ENCODE measurements around the gene USP25.

Gene USP25

DNA sequence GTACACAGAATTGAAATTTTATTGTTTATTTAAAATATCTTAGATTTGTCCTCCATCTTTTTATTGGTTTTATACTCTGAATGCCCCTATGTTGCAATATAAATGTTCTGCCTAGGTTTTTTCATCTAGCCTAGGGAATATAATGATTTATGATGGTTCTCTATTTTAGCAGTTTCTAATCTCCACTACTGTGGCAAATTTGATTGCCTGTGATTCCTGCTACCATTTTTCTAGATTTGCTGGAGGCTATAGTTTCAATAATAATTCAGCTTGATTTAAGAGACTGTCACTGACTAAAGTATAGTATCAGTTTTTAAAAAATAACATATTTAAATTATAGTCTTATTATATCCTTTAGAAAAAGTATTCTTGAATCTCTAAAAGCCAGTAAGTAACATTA is 90.5 kb downstream of the USP25 start:
- DNase-seq, result no peak

- no peak for DNase-seq
Measured at GRCh38 chr21:15820852-15821379, 91.1 kb downstream of the USP25 start.

GRCh38 chr21:15823486-15824150 is 93.8 kb downstream of the USP25 start:
- DNase-seq, result no peak

- DNase-seq, result no peak
Measured at GRCh38 chr21:15825700-15826099, 95.9 kb downstream of the USP25 start.

DNA sequence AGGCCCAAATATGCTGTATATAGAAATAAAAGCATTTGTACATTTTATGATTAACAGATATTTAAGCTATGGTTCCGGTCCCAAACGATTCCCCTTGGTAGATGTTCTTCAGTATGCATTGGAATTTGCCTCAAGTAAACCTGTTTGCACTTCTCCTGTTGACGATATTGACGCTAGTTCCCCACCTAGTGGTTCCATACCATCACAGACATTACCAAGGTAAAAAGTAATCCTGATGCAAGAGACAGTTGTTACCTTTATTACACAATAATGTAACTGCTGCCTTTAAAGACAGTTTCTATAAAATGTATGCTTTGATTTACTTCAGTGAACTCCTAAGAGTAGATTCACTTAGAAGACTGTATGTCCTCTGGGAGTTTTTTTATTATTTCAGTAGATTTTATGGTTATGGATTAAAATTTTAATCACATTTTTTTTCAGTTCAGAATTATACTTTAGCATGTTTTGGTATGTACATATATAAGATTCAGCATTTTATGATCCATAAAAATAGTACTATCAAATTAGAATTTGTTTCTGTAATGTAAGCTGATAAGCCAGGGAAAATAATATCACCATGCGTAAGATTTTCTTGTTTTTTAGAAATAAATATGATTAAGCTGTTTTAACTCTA is 96.5 kb downstream of the USP25 start:
- DNase-seq, result no peak

- DNase-seq, result no peak
Measured at GRCh38 chr21:15826908-15827601, 97.3 kb downstream of the USP25 start.

DNA sequence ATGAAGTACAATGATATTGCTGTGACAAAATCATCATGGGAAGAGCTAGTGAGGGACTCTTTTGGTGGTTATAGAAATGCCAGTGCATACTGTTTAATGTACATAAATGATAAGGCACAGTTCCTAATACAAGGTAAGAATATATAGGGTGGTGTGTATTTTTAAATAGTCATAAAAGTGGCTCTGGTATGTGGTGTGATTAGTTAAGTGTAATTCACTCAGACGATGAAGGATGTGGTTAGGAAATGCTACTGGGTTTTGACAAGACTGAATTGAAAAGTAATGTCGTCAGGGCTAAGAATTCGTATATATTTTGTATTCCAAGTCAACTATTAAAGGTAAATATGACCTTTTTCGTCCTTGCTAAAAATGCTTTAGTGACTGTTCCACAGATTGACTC is 101.7 kb downstream of the USP25 start:
- no peak for DNase-seq

- DNase-seq, result no peak
Measured at GRCh38 chr21:15837645-15838044, 107.9 kb downstream of the USP25 start.

DNA sequence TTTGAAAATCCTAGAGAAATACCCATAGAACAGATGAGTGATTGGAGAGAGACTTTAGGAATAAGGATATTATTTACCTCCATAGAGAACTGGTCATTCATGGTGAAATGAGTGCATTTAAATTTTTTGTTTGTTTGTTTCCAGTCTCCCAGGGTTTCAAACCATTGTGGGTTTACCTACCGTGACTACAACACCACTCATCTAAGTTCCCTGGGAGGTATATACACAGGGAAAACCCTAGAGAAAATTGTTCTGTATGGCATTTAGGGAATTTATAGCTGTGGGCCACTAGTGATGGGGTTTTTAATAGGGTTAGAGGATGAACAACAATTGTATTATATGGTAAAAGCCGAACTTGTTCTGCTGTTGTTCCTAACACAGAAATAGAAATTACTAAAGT is 109.2 kb downstream of the USP25 start:
- DNase-seq, result no peak

GRCh38 chr21:15839601-15840000 is 109.8 kb downstream of the USP25 start:
- no peak for DNase-seq

DNA sequence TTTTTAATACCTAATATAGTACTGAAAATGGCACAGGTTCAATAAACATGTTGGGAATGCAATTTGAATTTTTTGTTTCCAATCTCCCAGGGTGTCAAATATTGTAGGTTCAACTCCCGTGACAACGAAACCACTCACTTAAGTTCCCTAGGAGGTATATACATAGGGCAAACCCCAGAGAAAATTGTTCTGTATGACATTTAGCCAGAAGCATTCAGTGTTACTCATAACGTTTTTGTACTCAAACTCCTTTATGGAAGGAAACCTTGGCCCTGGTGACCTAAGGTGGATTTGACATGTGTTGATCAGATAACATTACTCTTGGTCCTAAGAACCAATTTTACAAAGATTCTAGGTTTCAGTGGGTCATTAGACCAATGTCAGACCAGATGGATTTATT is 110.6 kb downstream of the USP25 start:
- no peak for DNase-seq

DNA sequence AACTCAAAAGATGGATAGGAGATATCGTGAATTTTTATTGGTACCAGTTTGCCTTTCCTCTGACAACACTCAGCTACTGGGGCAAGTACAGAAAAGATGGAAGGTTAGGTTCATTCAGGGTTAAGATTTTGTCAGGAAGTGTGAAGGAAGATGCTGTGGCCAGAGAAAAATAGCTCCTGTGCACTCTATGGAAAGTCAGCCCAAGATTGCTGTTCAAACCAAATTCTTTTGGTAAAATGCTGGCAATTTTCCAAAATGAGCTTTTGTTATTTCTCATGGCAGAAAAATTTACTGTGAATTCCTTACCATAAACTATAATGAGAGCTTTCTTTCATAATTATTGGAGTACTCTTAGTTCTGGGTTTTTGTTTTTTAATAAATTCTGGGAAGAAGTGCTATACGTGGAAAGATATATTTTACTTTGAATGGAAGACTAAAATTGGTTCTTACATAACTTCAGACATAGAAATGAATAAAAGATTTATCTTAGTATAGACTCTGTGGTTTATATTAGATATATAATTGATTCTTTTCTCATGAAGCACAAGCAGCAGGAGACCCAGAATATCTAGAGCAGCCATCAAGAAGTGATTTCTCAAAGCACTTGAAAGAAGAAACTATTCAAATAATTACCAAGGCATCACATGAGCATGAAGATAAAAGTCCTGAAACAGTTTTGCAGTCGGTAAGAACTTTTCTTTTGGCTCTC is 112.2 kb downstream of the USP25 start:
- DNase-seq, result no peak

DNA sequence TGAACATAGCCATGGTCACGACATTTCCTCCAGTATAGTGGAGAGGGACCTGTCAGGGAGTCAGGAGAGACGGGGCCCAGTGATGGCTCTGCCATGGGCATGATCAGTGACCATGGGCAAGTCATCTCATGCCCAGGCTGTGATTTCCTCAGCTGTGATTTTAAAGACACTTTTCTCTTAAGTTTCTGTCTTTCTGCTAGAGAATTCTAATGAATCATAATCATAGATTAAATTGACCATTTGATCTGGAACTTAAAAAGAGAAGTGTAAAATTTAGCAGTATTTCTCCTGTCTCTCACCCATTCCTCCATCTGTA is 112.7 kb downstream of the USP25 start:
- DNase-seq, result no peak

GRCh38 chr21:15843766-15844165 is 114.0 kb downstream of the USP25 start:
- DNase-seq, result no peak

GRCh38 chr21:15848634-15849560 is 119.1 kb downstream of the USP25 start:
- no peak for DNase-seq

- no peak for DNase-seq
Measured at GRCh38 chr21:15849927-15850326, 120.1 kb downstream of the USP25 start.

DNA sequence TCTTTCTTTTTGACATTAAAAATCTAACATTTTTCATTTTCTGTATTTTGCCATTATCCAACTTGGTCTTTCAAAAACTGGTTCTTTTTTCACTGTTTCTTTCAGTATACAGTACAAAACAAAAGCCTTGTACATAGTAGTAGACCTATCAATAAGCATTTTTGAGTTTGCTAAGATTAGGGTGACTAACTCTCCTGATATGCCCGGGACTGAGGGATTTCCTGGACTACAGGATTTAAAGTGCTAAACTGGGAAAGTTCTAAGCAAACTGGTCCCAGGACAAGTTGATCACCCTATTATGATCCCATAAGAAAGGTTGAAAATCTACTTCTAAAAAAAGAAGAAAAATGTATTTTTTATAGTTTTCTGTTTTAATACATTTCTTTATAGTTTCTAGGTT is 120.9 kb downstream of the USP25 start:
- DNase-seq, result no peak

- DNase-seq, result no peak
Measured at GRCh38 chr21:15852146-15852545, 122.4 kb downstream of the USP25 start.

GRCh38 chr21:15853126-15853525 is 123.3 kb downstream of the USP25 start:
- no peak for DNase-seq

DNA sequence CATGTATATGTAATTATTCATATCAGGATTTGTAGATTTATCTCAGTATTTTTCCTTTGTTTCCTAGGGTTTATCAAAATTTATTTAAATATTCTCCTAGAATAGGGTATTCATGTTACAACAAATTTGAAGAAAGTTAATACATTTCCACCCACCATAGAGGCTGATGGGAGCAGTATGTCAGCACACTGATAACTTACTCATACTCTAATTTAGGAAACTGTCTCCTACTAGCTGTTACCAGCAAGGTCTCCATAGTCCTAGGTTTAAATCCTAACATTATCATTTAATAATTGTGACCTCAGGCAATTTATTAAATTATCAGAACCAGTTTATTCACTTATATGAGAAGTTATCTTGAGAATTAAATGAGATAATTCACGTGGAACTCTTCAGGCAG is 127.0 kb downstream of the USP25 start:
- no peak for DNase-seq

- DNase-seq, result no peak
Measured at GRCh38 chr21:15857740-15858139, 128.0 kb downstream of the USP25 start.

- DNase-seq, result no peak
Measured at GRCh38 chr21:15860541-15860940, 130.8 kb downstream of the USP25 start.

DNA sequence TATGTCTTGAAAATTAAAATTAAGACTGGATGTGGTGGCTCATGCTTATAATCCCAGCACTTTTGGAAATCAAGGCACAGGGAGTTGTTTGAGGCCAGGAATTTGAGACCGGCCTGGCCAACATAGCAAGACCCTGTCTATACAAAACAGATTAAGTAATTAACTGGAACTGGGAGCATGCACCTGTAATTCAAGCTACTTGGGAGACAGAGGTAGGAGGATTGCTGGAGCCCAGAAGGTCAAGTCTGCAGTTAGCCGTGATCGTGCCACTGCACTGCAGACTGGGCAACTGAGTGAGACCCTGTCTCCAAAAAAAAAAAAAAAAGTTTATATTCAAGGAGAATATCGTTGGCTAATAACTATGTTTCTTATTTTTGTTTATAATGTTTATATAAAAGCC is 139.2 kb downstream of the USP25 start:
- no peak for DNase-seq
